ENCODE results near the gene ATP8A2.
"Not testable (repeated sequence)": the region's sequence is repeated elsewhere in the genome, so short reads cannot be mapped to it uniquely, and the experiment has no call there.

ATP8A2 gene

GRCh38 chr13:25463496-25463895, 91.7 kb downstream of the ATP8A2 start:
- DNase-seq (ENCODE audit: low read depth in 2 of 2) = no peak

- no peak for DNase-seq (ENCODE audit: low read depth in 2 of 2)
Measured at GRCh38 chr13:25466880-25467279, 95.1 kb downstream of the ATP8A2 start.

- DNase-seq (ENCODE audit: low read depth in 2 of 2) = no peak
Measured at GRCh38 chr13:25468325-25469168, 96.8 kb downstream of the ATP8A2 start.

GRCh38 chr13:25469169-25469525, 97.4 kb downstream of the ATP8A2 start:
- no peak for DNase-seq (ENCODE audit: low read depth in 2 of 2)

GRCh38 chr13:25473864-25474263, 102.1 kb downstream of the ATP8A2 start:
- no peak for DNase-seq (ENCODE audit: low read depth in 2 of 2)

- no peak for DNase-seq (ENCODE audit: low read depth in 2 of 2)
Measured at GRCh38 chr13:25478186-25478585, 106.4 kb downstream of the ATP8A2 start.

- no peak for DNase-seq (ENCODE audit: low read depth in 2 of 2)
Measured at GRCh38 chr13:25489238-25489637, 117.5 kb downstream of the ATP8A2 start.

- no peak for DNase-seq (ENCODE audit: low read depth in 2 of 2)
Measured at GRCh38 chr13:25490236-25490635, 118.5 kb downstream of the ATP8A2 start.

GRCh38 chr13:25493931-25494640, 122.3 kb downstream of the ATP8A2 start:
- DNase-seq (ENCODE audit: low read depth in 2 of 2) = no peak

- DNase-seq (ENCODE audit: low read depth in 2 of 2) = no peak
Measured at GRCh38 chr13:25494698-25495411, 123.1 kb downstream of the ATP8A2 start.

GRCh38 chr13:25501231-25501630, 129.5 kb downstream of the ATP8A2 start:
- no peak for DNase-seq (ENCODE audit: low read depth in 2 of 2)

GRCh38 chr13:25502031-25502430, 130.3 kb downstream of the ATP8A2 start:
- DNase-seq (ENCODE audit: low read depth in 2 of 2) = no peak

- no peak for DNase-seq (ENCODE audit: low read depth in 2 of 2)
Measured at GRCh38 chr13:25502551-25502950, 130.8 kb downstream of the ATP8A2 start.

GRCh38 chr13:25503856-25504255, 132.1 kb downstream of the ATP8A2 start:
- DNase-seq (ENCODE audit: low read depth in 2 of 2) = no peak

- no peak for DNase-seq (ENCODE audit: low read depth in 2 of 2)
Measured at GRCh38 chr13:25507841-25508240, 136.1 kb downstream of the ATP8A2 start.

GRCh38 chr13:25513060-25513459, 141.3 kb downstream of the ATP8A2 start:
- DNase-seq (ENCODE audit: low read depth in 2 of 2) = not testable (repeated sequence)

GRCh38 chr13:25518441-25518840, 146.7 kb downstream of the ATP8A2 start:
- DNase-seq (ENCODE audit: low read depth in 2 of 2) = no peak

GRCh38 chr13:25525884-25526283, 154.1 kb downstream of the ATP8A2 start:
- no peak for DNase-seq (ENCODE audit: low read depth in 2 of 2)

- no peak for DNase-seq (ENCODE audit: low read depth in 2 of 2)
Measured at GRCh38 chr13:25528266-25528665, 156.5 kb downstream of the ATP8A2 start.

GRCh38 chr13:25529425-25529824, 157.7 kb downstream of the ATP8A2 start:
- no peak for DNase-seq (ENCODE audit: low read depth in 2 of 2)

GRCh38 chr13:25538276-25538675, 166.5 kb downstream of the ATP8A2 start:
- DNase-seq (ENCODE audit: low read depth in 2 of 2) = no peak

GRCh38 chr13:25541434-25542123, 169.8 kb downstream of the ATP8A2 start:
- DNase-seq (ENCODE audit: low read depth in 2 of 2) = no peak
